Activated CD8-positive, alpha-beta memory T cell treated with anti-CD3 and anti-CD28 coated beads, Interleukin-2, amount 10 ng/mL, durations not matched to agents 7 days and 5 days (primary cell): ENCODE data around the gene CPAMD8. TPM values are rescaled to one million over a fixed set of nuclear protein-coding genes. Genes with fewer than 3 reads are reported as not detected.

ENCODE experiments used
- ATAC-seq: fragments of 150-1000 bp; cut with Tn5 transposase; one replicate; pipeline ENCODE4 v1.10.0; 2021; ENCODE audit warnings: moderate library complexity
- CTCF ChIA-PET: fragments of 350-600 bp; sonication (Branson Sonifier 250); formaldehyde crosslinking; loops from one replicate; lab custom pipeline; 2021; ENCODE audit warnings: antibody characterized with exemption; lab: Charles Lee
- DNase-seq: peaks from one replicate; pipeline ENCODE4 v3.0.0-alpha.2; 2020
- H3K27ac Mint-ChIP-seq: one replicate; pipeline ENCODE4 v1.8.0; 2021; ENCODE audit warnings: mild to moderate bottlenecking, mixed read lengths
- H3K27me3 Mint-ChIP-seq: one replicate; pipeline ENCODE4 v1.8.0; 2021; ENCODE audit warnings: mixed read lengths
- H3K36me3 Mint-ChIP-seq: one replicate; pipeline ENCODE4 v1.8.0; 2021; ENCODE audit warnings: mild to moderate bottlenecking, mixed read lengths
- H3K4me1 Mint-ChIP-seq: one replicate; pipeline ENCODE4 v1.8.0; 2021; ENCODE audit warnings: mixed read lengths
- H3K4me3 Mint-ChIP-seq: one replicate; pipeline ENCODE4 v1.8.0; 2021; ENCODE audit warnings: mild to moderate bottlenecking, moderate library complexity, mixed read lengths
- H3K9me3 Mint-ChIP-seq: one replicate; pipeline ENCODE4 v1.8.0; 2022; ENCODE audit warnings: low read depth, mixed read lengths
- total RNA-seq, 2 experiments: library from RNA; stranded (reverse); gene quantifications; one replicate each; pipeline ENCODE4 v1.2.3, GENCODE V29; 2021

Gene CPAMD8
- total RNA-seq, 2 experiments from 2014 or later = 0.21 to 1.3 TPM

- peaks cover 33% of the 10 kb centered on the region for H3K4me1 Mint-ChIP-seq
- DNase-seq (no peak), ATAC-seq (no peak)
- H3K36me3 Mint-ChIP-seq = no peaks in the 10 kb centered on the region
- no peaks in the 10 kb centered on the region for H3K9me3 Mint-ChIP-seq
- CTCF ChIA-PET = no interaction called here
- H3K27ac Mint-ChIP-seq = no peak overlapping the region
- no peak overlapping the region for H3K4me3 Mint-ChIP-seq
- peaks cover 37% of the 10 kb centered on the region for H3K27me3 Mint-ChIP-seq
Measured at GRCh38 chr19:16892868-16893685, 133.5 kb downstream of the CPAMD8 start.

DNA sequence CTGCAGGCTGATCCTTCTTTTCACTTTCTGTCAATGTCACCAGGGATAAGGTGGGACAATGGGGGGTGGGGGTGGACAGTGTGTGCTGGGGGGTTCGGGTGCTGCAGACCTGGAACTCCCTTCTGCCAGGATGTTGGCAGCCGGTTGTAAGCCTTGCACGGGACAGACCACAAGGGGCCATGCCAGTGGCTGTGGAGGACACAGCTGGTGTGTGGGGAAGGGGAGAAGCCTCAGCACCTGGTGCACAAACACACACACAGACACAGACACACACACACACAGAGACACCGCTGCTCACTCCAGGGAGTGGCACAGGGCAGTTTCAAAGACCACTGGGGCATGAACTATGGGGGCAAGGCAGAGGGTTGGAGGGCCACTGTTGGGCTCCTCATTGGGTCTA is 134.2 kb downstream of the CPAMD8 start:
- CTCF ChIA-PET = no interaction called here
- H3K27ac Mint-ChIP-seq = no peak overlapping the region
- H3K4me1 Mint-ChIP-seq = peaks cover 39% of the 10 kb centered on the region
- DNase-seq (no peak), ATAC-seq (no peak)
- no peak overlapping the region for H3K4me3 Mint-ChIP-seq
- peaks cover 36% of the 10 kb centered on the region for H3K27me3 Mint-ChIP-seq
- no peaks in the 10 kb centered on the region for H3K36me3 Mint-ChIP-seq
- no peaks in the 10 kb centered on the region for H3K9me3 Mint-ChIP-seq

- no peaks in the 10 kb centered on the region for H3K9me3 Mint-ChIP-seq
- ATAC-seq = no peak
- H3K4me3 Mint-ChIP-seq = no peak overlapping the region
- CTCF ChIA-PET = no interaction called here
- no peak for DNase-seq
- H3K36me3 Mint-ChIP-seq = no peaks in the 10 kb centered on the region
- peaks cover 36% of the 10 kb centered on the region for H3K27me3 Mint-ChIP-seq
- peaks cover 41% of the 10 kb centered on the region for H3K4me1 Mint-ChIP-seq
- H3K27ac Mint-ChIP-seq = no peak overlapping the region
Measured at GRCh38 chr19:16891696-16892382, 134.8 kb downstream of the CPAMD8 start.

- H3K27ac Mint-ChIP-seq = no peak overlapping the region
- H3K9me3 Mint-ChIP-seq = no peaks in the 10 kb centered on the region
- peaks cover 34% of the 10 kb centered on the region for H3K27me3 Mint-ChIP-seq
- no peak for ATAC-seq
- peaks cover 40% of the 10 kb centered on the region for H3K4me1 Mint-ChIP-seq
- CTCF ChIA-PET = no interaction called here
- no peak overlapping the region for H3K4me3 Mint-ChIP-seq
- no peak for DNase-seq
- no peaks in the 10 kb centered on the region for H3K36me3 Mint-ChIP-seq
Measured at GRCh38 chr19:16890461-16891184, 136.0 kb downstream of the CPAMD8 start.

- ATAC-seq (no peak), DNase-seq (no peak)
- Mint-ChIP-seq H3K4me3 (no peak overlapping the region), H3K9me3 (no peaks in the 10 kb centered on the region), H3K36me3 (no peaks in the 10 kb centered on the region), H3K27me3 (peaks cover 27% of the 10 kb centered on the region), H3K27ac (no peak overlapping the region), H3K4me1 (peaks cover 39% of the 10 kb centered on the region)
- CTCF ChIA-PET = no interaction called here
Measured at GRCh38 chr19:16889883-16890460, 136.6 kb downstream of the CPAMD8 start.

DNA sequence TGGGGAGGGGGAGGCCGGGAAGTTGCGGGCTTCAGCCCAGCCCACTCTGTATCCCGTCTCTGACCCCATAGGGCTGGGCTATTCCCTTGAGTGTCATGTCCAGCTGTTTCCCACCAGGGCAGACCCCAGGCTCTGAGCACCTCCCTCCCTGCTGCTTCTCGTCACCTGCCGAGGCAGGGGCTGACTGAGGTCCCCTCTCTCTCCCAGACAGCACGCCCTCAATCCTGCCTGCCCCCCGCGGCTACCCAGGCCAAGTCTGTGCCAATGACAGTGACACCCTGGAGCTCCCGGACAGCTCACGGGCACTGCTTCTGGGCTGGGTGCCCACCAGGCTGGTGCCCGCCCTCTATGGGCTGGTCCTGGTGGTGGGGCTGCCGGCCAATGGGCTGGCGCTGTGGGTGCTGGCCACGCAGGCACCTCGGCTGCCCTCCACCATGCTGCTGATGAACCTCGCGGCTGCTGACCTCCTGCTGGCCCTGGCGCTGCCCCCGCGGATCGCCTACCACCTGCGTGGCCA is 137.2 kb downstream of the CPAMD8 start:
- no peaks in the 10 kb centered on the region for H3K9me3 Mint-ChIP-seq
- ATAC-seq (no peak), DNase-seq (no peak)
- H3K27me3 Mint-ChIP-seq = peaks cover 22% of the 10 kb centered on the region
- peaks cover 39% of the 10 kb centered on the region for H3K4me1 Mint-ChIP-seq
- no peak overlapping the region for H3K27ac Mint-ChIP-seq
- no peak overlapping the region for H3K4me3 Mint-ChIP-seq
- CTCF ChIA-PET = interaction anchor here (1.4 to 1.8 kb wide), 2 partner anchors 10 to 175 kb away, joined by 5 to 6 read pairs; no protein-coding TSS in a partner anchor
- H3K36me3 Mint-ChIP-seq = no peaks in the 10 kb centered on the region

GRCh38 chr19:16888629-16889365 is 137.8 kb downstream of the CPAMD8 start, which contains the start of gene F2RL3:
TSS of gene F2RL3 (plus strand) at chr19:16888999. CDS start at chr19:16889190, 191 bp downstream.
- Mint-ChIP-seq H3K9me3 (no peaks in the 10 kb centered on the region), H3K4me1 (peaks cover 41% of the 10 kb centered on the region), H3K27me3 (peaks cover 15% of the 10 kb centered on the region), H3K36me3 (no peaks in the 10 kb centered on the region), H3K27ac (peak within 1 kb of the TSS; percentile 54), H3K4me3 (peak within 1 kb of the TSS; percentile 30)
- DNase-seq (peak; percentile 70), ATAC-seq (peak; percentile 32)
- CTCF ChIA-PET = interaction anchor here (1.4 to 1.8 kb wide), 2 partner anchors 11 to 174 kb away, joined by 5 to 6 read pairs; no protein-coding TSS in a partner anchor

DNA sequence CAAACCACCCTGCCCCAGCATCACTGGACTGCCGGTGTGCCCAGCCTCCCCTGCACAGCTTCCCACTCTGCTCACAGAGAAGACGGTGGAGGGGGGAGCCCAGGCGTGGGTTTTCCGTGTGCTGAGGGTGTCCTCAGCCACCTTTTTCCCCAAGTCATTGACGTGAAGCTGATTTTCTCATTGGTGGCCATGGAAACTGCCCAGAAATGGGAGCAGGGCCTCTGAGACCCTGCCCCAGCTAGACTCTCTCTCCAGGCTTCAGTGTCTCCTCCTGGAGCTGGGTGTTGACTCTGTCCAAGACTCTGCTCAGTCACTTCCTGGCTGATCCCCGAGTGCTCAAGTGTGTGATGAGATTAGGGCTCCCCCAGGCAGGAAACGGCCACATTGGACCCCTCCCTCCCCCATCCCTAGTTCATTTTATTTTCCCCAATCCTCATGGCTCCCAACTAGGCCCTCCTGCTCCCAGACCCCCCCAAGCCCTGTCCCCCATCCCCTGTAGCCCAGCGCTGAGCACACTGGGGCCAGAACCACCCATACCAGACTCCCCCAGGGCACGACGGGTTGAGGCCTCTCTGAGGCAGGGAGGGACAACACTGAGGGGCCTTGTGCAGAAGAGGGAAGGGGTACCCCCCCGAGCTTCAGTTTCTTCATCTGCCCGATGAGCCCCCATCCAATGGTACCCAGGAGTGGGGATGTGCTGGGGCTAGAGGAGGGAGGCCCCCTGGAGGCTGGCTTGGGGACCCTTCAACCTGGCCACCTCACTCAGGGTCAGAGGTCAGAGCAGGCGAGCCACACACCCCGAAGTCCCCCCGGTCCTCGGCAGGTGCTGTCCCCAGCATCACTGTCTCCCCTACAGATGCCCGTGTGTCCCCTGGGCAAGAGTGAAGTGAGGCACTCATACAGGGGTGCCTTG is 139.0 kb downstream of the CPAMD8 start:
- H3K36me3 Mint-ChIP-seq = peaks cover 2% of the 10 kb centered on the region
- peaks cover 36% of the 10 kb centered on the region for H3K4me1 Mint-ChIP-seq
- no peak overlapping the region for H3K4me3 Mint-ChIP-seq
- peaks cover 5% of the 10 kb centered on the region for H3K27me3 Mint-ChIP-seq
- ATAC-seq (no peak), DNase-seq (no peak)
- CTCF ChIA-PET = interaction anchor here (1.8 kb wide), 1 partner anchor 12 kb away, joined by 6 read pairs; no protein-coding TSS in a partner anchor
- no peak overlapping the region for H3K27ac Mint-ChIP-seq
- H3K9me3 Mint-ChIP-seq = peaks cover 4% of the 10 kb centered on the region

- Mint-ChIP-seq H3K27me3 (no peaks in the 10 kb centered on the region), H3K4me3 (no peak overlapping the region), H3K27ac (no peak overlapping the region), H3K9me3 (peaks cover 9% of the 10 kb centered on the region), H3K4me1 (peaks cover 31% of the 10 kb centered on the region), H3K36me3 (peaks cover 9% of the 10 kb centered on the region)
- ATAC-seq (no peak), DNase-seq (no peak)
- CTCF ChIA-PET = no interaction called here
Measured at GRCh38 chr19:16886305-16886880, 140.2 kb downstream of the CPAMD8 start.

GRCh38 chr19:16885166-16885565 is 141.4 kb downstream of the CPAMD8 start:
- H3K27me3 Mint-ChIP-seq = no peaks in the 10 kb centered on the region
- CTCF ChIA-PET = no interaction called here
- H3K4me3 Mint-ChIP-seq = no peak overlapping the region
- H3K27ac Mint-ChIP-seq = no peak overlapping the region
- peaks cover 16% of the 10 kb centered on the region for H3K9me3 Mint-ChIP-seq
- DNase-seq (no peak), ATAC-seq (no peak)
- H3K4me1 Mint-ChIP-seq = peaks cover 31% of the 10 kb centered on the region
- peaks cover 19% of the 10 kb centered on the region for H3K36me3 Mint-ChIP-seq

- H3K9me3 Mint-ChIP-seq = peaks cover 16% of the 10 kb centered on the region
- DNase-seq (no peak), ATAC-seq (peak; percentile 20)
- peaks cover 33% of the 10 kb centered on the region for H3K36me3 Mint-ChIP-seq
- CTCF ChIA-PET = no interaction called here
- no peak overlapping the region for H3K4me3 Mint-ChIP-seq
- H3K27ac Mint-ChIP-seq = no peak overlapping the region
- H3K27me3 Mint-ChIP-seq = no peaks in the 10 kb centered on the region
- H3K4me1 Mint-ChIP-seq = peaks cover 21% of the 10 kb centered on the region
Measured at GRCh38 chr19:16883522-16883921, 143.1 kb downstream of the CPAMD8 start.
